ENCODE results near the gene C11orf68.

C11orf68 gene

GRCh38 chr11:65870307-65870658 lies 48.6 kb downstream of the C11orf68 start:
- no peak for DNase-seq
- TF ChIP-seq GATA1 (IDR thresholded peaks at IDR 0.05; ENCODE audit: low read depth, low read length) (no peak), POLR2A (IDR thresholded peaks at IDR 0.05; ENCODE audit: low read length) (no peak)

- TF ChIP-seq POLR2A (IDR thresholded peaks at IDR 0.05; ENCODE audit: low read length) (peak; percentile 5), GATA1 (IDR thresholded peaks at IDR 0.05; ENCODE audit: low read depth, low read length) (no peak)
These were observed 49.1 kb downstream of the C11orf68 start for GRCh38 chr11:65869643-65870306.

GRCh38 chr11:65868907-65869306 lies 50.0 kb downstream of the C11orf68 start:
- TF ChIP-seq POLR2A (IDR thresholded peaks at IDR 0.05; ENCODE audit: low read length), result no peak
- TF ChIP-seq GATA1 (IDR thresholded peaks at IDR 0.05; ENCODE audit: low read depth, low read length), result no peak
- no peak for DNase-seq

More at GRCh38 chr11:65869643-65870306, 49.1 kb downstream of the C11orf68 start:
- DNase-seq, result no peak

DNA sequence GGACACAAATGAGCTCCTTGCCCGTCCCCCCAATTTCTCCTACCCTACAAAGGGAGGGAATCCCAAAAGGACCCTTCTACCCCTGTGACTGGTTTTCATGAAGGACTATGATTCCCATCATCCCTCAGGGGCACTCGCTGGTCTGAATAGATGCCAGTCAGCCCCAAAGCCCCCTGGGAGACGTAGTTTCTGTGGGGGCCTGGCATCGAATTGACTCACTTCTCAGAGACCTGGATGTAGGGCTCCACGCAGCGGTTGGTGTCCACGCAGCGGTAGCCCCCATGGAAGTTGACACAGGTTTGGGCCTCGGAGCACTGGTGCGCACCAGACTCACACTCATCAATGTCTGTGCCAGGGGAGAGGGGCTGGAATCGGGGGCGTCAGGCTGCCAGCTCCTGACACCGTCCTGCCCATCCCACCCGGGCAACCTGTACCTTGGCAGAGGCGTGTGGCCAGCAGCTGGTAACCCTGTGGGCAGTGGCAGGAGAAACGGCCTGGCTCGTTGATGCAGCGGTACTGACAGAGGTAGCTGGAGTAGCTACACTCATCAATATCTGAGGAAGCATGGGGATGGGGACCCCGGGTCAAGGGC lies 50.7 kb downstream of the C11orf68 start:
- TF ChIP-seq GATA1 (IDR thresholded peaks at IDR 0.05; ENCODE audit: low read depth, low read length) (no peak), POLR2A (IDR thresholded peaks at IDR 0.05; ENCODE audit: low read length) (peak; percentile 34)
- DNase-seq, result no peak

DNA sequence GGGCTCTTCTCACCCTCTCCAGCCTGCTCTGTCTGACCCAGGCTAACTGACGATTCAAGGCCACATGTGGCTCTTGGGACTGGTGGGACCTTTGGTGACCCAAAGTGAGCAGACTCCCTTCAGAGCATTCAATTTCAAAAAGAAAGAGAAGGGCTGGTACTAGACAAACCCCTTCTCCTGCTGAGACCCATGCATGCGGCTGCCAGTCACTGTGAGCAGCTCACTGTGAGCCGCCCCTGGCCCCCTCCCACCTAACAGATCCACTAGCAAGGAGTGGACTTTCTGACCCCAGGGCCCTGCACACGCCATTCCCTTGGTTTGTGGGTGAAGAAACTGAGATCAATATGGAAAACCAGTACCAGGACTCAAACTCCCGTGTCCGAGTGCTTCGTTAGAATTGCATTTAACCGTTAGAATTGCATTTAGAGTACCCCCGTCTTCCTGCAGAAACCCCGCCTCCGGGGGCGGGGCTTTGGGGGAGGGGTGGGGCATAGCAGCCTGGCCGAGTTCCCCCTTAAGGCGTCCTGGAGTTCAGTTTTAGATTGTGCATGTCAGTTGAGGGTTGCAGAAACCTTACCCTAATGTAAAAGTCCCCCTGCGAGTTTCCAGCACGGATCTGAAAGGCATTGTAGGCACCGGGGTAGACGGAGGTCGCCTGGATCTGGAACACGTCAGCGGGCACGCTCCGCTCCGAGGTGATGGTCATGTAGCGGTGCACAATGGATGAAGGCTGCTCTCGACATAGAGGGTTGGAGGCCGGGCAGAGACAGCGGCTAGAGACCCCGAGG lies 51.4 kb downstream of the C11orf68 start:
- TF ChIP-seq POLR2A (IDR thresholded peaks at IDR 0.05; ENCODE audit: low read length) (no peak), GATA1 (IDR thresholded peaks at IDR 0.05; ENCODE audit: low read depth, low read length) (no peak)
- no peak for DNase-seq

All from erythroblast (primary cell).